Heart left ventricle (tissue), 16 donors: ENCODE measurements around the gene VPS13C. TPM values are rescaled to one million over a fixed set of nuclear protein-coding genes. Genes with fewer than 3 reads are reported as not detected.
A peak's percentile ranks its signal among the peaks of the same experiment; 100 is the strongest.

Source experiments
- ATAC-seq, 4 donors: fragments of 200-7000 bp; cut with Tn5 transposase; one replicate each; pipeline ENCODE4 v1.9.1; 2020 to 2022; ENCODE audit warnings: moderate library complexity in 4 of 4, mild to moderate bottlenecking in 3 of 4, moderate number of reproducible peaks in 1 of 4
- DNase-seq, 5 donors: peaks; one replicate each; pipeline ENCODE4 v3.0.0-alpha.2; 2020
- H3K27ac ChIP-seq, 12 donors: fragments of 200-600 bp; sonication (generic) in 4 of 12; one replicate each; pipeline versions ENCODE4 v1.5.0 to v1.8.0; 2016 to 2022; ENCODE audit warnings: mild to moderate bottlenecking in 2 of 12
- H3K27me3 ChIP-seq, 9 donors: fragments of 200-600 bp; sonication (generic) in 2 of 9; one replicate each; pipeline versions ENCODE4 v1.5.1 to v1.8.0; 2016 to 2022; ENCODE audit warnings: mild to moderate bottlenecking in 3 of 9
- H3K36me3 ChIP-seq, 9 donors: fragments of 200-600 bp; sonication (generic) in 2 of 9; one replicate each; pipeline versions ENCODE4 v1.5.0 to v1.8.0; 2018 to 2022; ENCODE audit warnings: mild to moderate bottlenecking in 2 of 9
- H3K4me1 ChIP-seq, 12 donors: fragments of 200-600 bp; sonication (generic) in 4 of 12; one replicate each; pipeline versions ENCODE4 v1.5.0 to v1.8.0; 2016 to 2022; ENCODE audit warnings: mild to moderate bottlenecking in 3 of 12
- H3K4me3 ChIP-seq, 12 donors: fragments of 200-600 bp; sonication (generic) in 4 of 12; one replicate each; pipeline versions ENCODE4 v1.5.0 to v1.8.0; 2017 to 2022; ENCODE audit warnings: mild to moderate bottlenecking in 9 of 12, moderate library complexity in 4 of 12
- H3K9me3 ChIP-seq, 12 donors: fragments of 200-600 bp; sonication (generic) in 4 of 12; one replicate each; pipeline versions ENCODE4 v1.5.0 to v1.8.0; 2016 to 2022; ENCODE audit warnings: mild to moderate bottlenecking in 1 of 12
- POLR2A ChIP-seq, 2 donors: fragments of 450-650 bp; IDR thresholded peaks; one replicate each; pipeline ENCODE4 v1.6.1; 2017; ENCODE audit warnings: antibody characterized with exemption in 2 of 2, mild to moderate bottlenecking in 2 of 2, moderate library complexity in 2 of 2
- WGBS, 4 donors: extraction: QIAGEN DNeasy Blood & Tissue Kit in 2 of 4; methylation state at CpG; one replicate each; pipeline versions ENCODE4 v1.1.5 to v1.1.7; 2013 to 2018; 5-methylcytosine and 5-hydroxymethylcytosine counted together
- intact Hi-C, 10 donors: fragments of 100-400 bp; cut with DNase I; formaldehyde crosslinking; loops; one replicate each; pipeline versions ENCODE4 v1.11.1 to v1.14.2; 2022
- polyA plus RNA-seq, 2 donors: library from polyadenylated mRNA; stranded (reverse); fragments of 200-250 nt; gene quantifications; one replicate each; pipeline ENCODE4 v1.2.3, GENCODE V29; 2013
- total RNA-seq, 9 donors: library from RNA; depleted of rRNA in 2 of 9; stranded (reverse); fragments of >200 nt in 2 of 9; fragmentation: NEBNext Ultra II Directional in 3 of 9; extraction: Animal tissue kit (Norgen Biotek cat#: 25700) in 3 of 9; gene quantifications; one replicate each; pipeline versions ENCODE4 v1.1.0 to v1.2.4, GENCODE V29; 2016 to 2023
- TF ChIP-seq, protein P1 (sequence below), 12 donors: fragments of 200-600 bp; sonication (generic) in 4 of 12; IDR thresholded peaks; one replicate each; pipeline versions ENCODE4 v1.5.0 to v1.8.0; 2018 to 2022; ENCODE audit warnings: antibody characterized with exemption in 12 of 12, mild to moderate bottlenecking in 5 of 12
- donor health status: ischemic (EF 13 %, LVEDD 7.1; RV severe dilation, severe dysfunction).
- donor health status: healthy with polysubstance abuse.
- donor health status: DM: no; HTN: yes; CAD: no.
- donor health status: DM: no; HTN: no; CAD: no.
- donor health status: ischemic (EF 25% LVEDD 6.9; RV normal size, moderate dysfunction).
- donor health status: ischemic (EF 25% LVEDD 5.7; RV mildly dilated, moderate dysfunction).
- donor health status: healthy.
- donor health status: DM: yes; HTN: yes; CAD: no.
- donor health status: ischemic (EF 35%, LVEDD 5.7; RV mildly dilated, moderate dysfunction).
- donor health status: nonischemic (EF 11% LVEDD 7.7; RV severe dilation, severe dysfunction).
- donor health status: DM: yes; HTN: yes; CAD: no.
- donor health status: PGD.
- donor health status: ischemic (EF 29% LVEDD 5.4; RV normal size, mild dysfunction).
- donor health status: nonischemic (EF 23%, LVEDD 6.1; RV moderate dilation, normal function).

The VPS13C gene
- total and polyA plus RNA-seq, 11 donors: 9.8 to 70.1 (median 36.5) TPM

GRCh38 chr15:62058327-62059028 is 1.8 kb downstream of the VPS13C start:
- ATAC-seq (no peak), DNase-seq (no peak)
- no peak overlapping the region for H3K27ac ChIP-seq

GRCh38 chr15:62057341-62057980 is 2.8 kb downstream of the VPS13C start:
- Histone ChIP-seq H3K27me3 (no peaks in the 10 kb centered on the region), H3K36me3 (no peaks in the 10 kb centered on the region), H3K4me3 (no peak overlapping the region), H3K4me1 (peaks cover 0 to 69% (median 28%) of the 10 kb centered on the region in 12 donors), H3K9me3 (no peaks in the 10 kb centered on the region), H3K27ac (no peak overlapping the region)
- TF ChIP-seq POLR2A (IDR thresholded peaks at IDR 0.05): no peak
- TF ChIP-seq, protein P1, sequence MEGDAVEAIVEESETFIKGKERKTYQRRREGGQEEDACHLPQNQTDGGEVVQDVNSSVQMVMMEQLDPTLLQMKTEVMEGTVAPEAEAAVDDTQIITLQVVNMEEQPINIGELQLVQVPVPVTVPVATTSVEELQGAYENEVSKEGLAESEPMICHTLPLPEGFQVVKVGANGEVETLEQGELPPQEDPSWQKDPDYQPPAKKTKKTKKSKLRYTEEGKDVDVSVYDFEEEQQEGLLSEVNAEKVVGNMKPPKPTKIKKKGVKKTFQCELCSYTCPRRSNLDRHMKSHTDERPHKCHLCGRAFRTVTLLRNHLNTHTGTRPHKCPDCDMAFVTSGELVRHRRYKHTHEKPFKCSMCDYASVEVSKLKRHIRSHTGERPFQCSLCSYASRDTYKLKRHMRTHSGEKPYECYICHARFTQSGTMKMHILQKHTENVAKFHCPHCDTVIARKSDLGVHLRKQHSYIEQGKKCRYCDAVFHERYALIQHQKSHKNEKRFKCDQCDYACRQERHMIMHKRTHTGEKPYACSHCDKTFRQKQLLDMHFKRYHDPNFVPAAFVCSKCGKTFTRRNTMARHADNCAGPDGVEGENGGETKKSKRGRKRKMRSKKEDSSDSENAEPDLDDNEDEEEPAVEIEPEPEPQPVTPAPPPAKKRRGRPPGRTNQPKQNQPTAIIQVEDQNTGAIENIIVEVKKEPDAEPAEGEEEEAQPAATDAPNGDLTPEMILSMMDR (IDR thresholded peaks at IDR 0.05): no peak
- 80 to 89% (median 83%) methylated on average over 4 of the region's 4 CpGs for WGBS, 4 donors
- ATAC-seq: no peak
- no peak for DNase-seq
- intact Hi-C loops: no loop called here

More at GRCh38 chr15:62058327-62059028, 1.8 kb downstream of the VPS13C start:
- TF ChIP-seq, protein P1 (IDR thresholded peaks at IDR 0.05): no peak
- no peak for TF ChIP-seq POLR2A (IDR thresholded peaks at IDR 0.05)
- 89 to 94% (median 91%) methylated on average over 5 of the region's 5 CpGs for WGBS, 4 donors
- Histone ChIP-seq H3K4me1 (peaks cover 0 to 59% (median 24%) of the 10 kb centered on the region in 12 donors), H3K4me3 (peak overlapping the region in 4 of 12 donors; percentile 76 to 99 (median 92)), H3K36me3 (no peaks in the 10 kb centered on the region), H3K27me3 (no peaks in the 10 kb centered on the region), H3K9me3 (no peaks in the 10 kb centered on the region)
- intact Hi-C loops: no loop called here

DNA sequence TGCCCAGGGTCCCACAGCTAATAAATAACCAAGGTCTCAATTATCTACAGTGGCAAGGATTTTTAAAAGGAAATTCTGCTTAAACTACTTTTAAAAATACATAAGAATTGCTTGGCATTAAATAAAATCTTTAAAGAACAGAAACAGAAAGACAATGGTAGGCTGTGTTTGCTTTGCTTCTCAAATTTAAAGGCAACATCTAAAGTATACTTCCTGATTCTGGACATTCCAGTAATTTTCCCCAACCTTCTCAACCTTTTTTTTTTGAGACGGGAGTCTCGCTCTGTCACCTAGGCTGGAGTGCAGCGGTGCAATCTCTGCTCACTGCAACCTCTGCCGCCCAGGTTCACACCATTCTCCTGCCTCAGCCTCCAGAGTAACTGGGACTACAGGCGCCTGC is 5.3 kb downstream of the VPS13C start:
- Histone ChIP-seq H3K36me3 (no peaks in the 10 kb centered on the region), H3K4me1 (peaks cover 0 to 82% (median 38%) of the 10 kb centered on the region in 12 donors), H3K27me3 (no peaks in the 10 kb centered on the region), H3K9me3 (no peaks in the 10 kb centered on the region), H3K4me3 (no peak overlapping the region), H3K27ac (no peak overlapping the region)
- ATAC-seq (no peak), DNase-seq (no peak)
- TF ChIP-seq, protein P1 (IDR thresholded peaks at IDR 0.05): no peak
- TF ChIP-seq POLR2A (IDR thresholded peaks at IDR 0.05): no peak
- WGBS, 4 donors: 91 to 95% (median 93%) methylated on average over 5 of the region's 5 CpGs
- intact Hi-C loops: no loop called here

DNA sequence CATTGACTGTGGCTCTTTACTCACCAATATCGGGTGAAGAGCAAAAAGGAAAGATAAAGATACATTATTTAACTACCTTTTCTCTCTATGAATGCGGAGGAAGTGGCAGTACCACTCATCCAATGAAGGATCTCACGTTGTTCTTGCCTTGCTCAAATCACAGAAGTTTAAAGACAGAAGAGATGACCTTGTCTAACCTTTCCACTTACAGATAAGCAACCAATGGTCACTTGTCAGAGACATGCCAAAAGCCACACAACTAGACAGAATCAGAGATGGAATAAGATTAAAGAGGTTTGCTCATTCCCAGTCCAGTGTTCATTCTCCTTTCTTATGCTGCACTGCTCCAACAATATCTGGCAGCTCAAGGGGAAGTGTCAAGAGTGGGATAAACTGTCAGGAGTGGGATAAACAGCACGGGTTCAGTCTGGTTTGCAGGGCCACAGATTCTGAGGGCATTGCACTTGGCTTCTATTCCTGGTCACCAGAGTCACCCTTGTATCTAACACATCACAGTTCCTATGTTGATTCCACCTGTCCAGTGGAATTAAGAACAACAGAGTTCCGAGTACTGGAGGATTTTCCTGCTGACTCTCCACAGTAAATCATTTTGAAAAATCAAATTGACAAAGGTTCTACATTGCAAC is 6.7 kb downstream of the VPS13C start:
- intact Hi-C loops: no loop called here
- peak in 3 of 4 donors; percentile 14 to 60 (median 22) for ATAC-seq
- Histone ChIP-seq H3K4me3 (no peak overlapping the region), H3K4me1 (peaks cover 0 to 74% (median 28%) of the 10 kb centered on the region in 12 donors), H3K27me3 (no peaks in the 10 kb centered on the region), H3K36me3 (no peaks in the 10 kb centered on the region), H3K9me3 (peaks cover 0 to 3% (median 0%) of the 10 kb centered on the region in 12 donors), H3K27ac (peak overlapping the region in 1 of 12 donors; percentile 25)
- no peak for TF ChIP-seq POLR2A (IDR thresholded peaks at IDR 0.05)
- TF ChIP-seq, protein P1 (IDR thresholded peaks at IDR 0.05): no peak
- DNase-seq: no peak
- 51 to 64% (median 52%) methylated on average over 5 of the region's 5 CpGs for WGBS, 4 donors
